T47D (cell line): ENCODE data around the gene TNFSF8.

Experiments
- DNase-seq, 2 experiments: peaks; one replicate each; pipeline versions ENCODE4 v3.0.0 to v3.0.0-alpha.2; 2011 to 2012; ENCODE audit warnings: low read depth in 1 of 2, low spot score in 1 of 2
- JUND ChIP-seq: IDR thresholded peaks from 2 replicates; pipeline ENCODE4 v1.6.1; 2012; ENCODE audit warnings: low read depth
- in situ Hi-C: cut with HindIII; loops from 2 replicates; pipeline ENCODE4 v1.10.0; 2016; ENCODE audit warnings: low sequenced_read_pairs, low pct_unique_long_range_greater_than_20kb

The TNFSF8 gene

DNA sequence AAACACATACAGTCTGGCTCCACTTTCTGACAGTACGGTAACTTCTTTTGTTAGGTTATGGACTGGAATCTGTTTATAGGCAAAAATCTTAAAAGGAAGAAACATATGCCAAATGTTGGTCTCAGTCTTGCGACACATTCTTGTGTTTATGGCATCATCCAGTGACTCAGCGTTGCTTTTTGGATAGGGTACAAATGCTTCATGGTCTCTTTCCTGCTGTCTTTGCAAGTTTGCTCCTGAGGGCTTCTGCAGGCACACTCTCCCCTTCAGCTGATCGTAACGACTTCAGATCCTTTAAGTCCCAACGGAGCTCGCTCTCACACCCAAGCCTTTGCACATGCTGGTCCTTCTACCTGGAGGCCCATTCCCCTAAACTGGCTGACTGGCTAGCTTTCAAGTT lies 23.6 kb upstream of the TNFSF8 start:
- no peak for TF ChIP-seq JUND
- no peak for DNase-seq
- in situ Hi-C loops, result no loop called here

- in situ Hi-C loops, result no loop called here
- no peak for TF ChIP-seq JUND
- no peak for DNase-seq
Observed at GRCh38 chr9:114953046-114953445, 22.7 kb upstream of the TNFSF8 start.

GRCh38 chr9:114950761-114951160 lies 20.4 kb upstream of the TNFSF8 start:
- DNase-seq, result no peak
- in situ Hi-C loops, result no loop called here
- TF ChIP-seq JUND, result no peak

- in situ Hi-C loops, result no loop called here
- DNase-seq, result no peak
- TF ChIP-seq JUND, result no peak
Observed at GRCh38 chr9:114947058-114947457, 16.7 kb upstream of the TNFSF8 start.

GRCh38 chr9:114945616-114946412 lies 15.4 kb upstream of the TNFSF8 start:
- in situ Hi-C loops, result no loop called here
- no peak for TF ChIP-seq JUND
- DNase-seq, result no peak

- no peak for TF ChIP-seq JUND
- in situ Hi-C loops, result no loop called here
- no peak for DNase-seq
Observed at GRCh38 chr9:114941376-114941775, 11.0 kb upstream of the TNFSF8 start.

GRCh38 chr9:114938687-114939575 lies 8.5 kb upstream of the TNFSF8 start:
- in situ Hi-C loops, result no loop called here

GRCh38 chr9:114937516-114937915 lies 7.1 kb upstream of the TNFSF8 start:
- TF ChIP-seq JUND, result no peak
- DNase-seq, result no peak
- in situ Hi-C loops, result no loop called here

More at GRCh38 chr9:114938687-114939575, 8.5 kb upstream of the TNFSF8 start:
- TF ChIP-seq JUND, result no peak
- no peak for DNase-seq

GRCh38 chr9:114936581-114936980 lies 6.2 kb upstream of the TNFSF8 start:
- no peak for DNase-seq
- no peak for TF ChIP-seq JUND
- in situ Hi-C loops, result no loop called here

DNA sequence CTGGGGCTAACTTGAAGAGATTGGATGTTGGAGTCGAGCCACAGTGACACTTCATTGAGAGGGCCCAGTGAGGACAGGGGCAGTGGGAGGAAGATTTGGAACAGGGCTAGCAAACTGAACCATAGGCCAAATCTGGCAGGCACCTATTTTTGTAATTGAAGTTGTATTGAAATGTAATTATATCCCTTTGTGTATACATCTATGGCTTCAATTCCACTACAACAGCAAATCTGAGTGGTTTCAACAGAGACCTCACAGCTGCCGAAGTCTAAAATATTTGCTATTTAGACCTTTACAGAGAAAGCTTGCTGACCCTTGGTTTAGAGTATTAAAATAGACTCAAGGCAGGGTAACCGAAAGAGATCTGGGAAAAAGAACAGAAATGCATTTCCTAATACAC lies 4.7 kb upstream of the TNFSF8 start:
- TF ChIP-seq JUND, result no peak
- in situ Hi-C loops, result no loop called here
- DNase-seq, result no peak

GRCh38 chr9:114932502-114932901 lies 2.1 kb upstream of the TNFSF8 start:
- no peak for TF ChIP-seq JUND
- in situ Hi-C loops, result no loop called here

GRCh38 chr9:114931407-114931806 lies 1.0 kb upstream of the TNFSF8 start:
- no peak for DNase-seq
- TF ChIP-seq JUND, result no peak
- in situ Hi-C loops, result no loop called here

More at GRCh38 chr9:114932502-114932901, 2.1 kb upstream of the TNFSF8 start:
- DNase-seq, result no peak

- in situ Hi-C loops, result no loop called here
- DNase-seq, result no peak
- TF ChIP-seq JUND, result no peak
Observed at GRCh38 chr9:114929201-114929600, 1.2 kb downstream of the TNFSF8 start.
